Cortex of kidney (tissue), 1 donor: ENCODE data around the gene OR1S2.
"Not testable (repeated sequence)": the region's sequence is repeated elsewhere in the genome, so short reads cannot be mapped to it uniquely, and the experiment has no call there.

Experiments used
- DNase-seq: peaks from one replicate; lab custom pipeline; 2025; lab: John Stamatoyannopoulos, UW

Gene OR1S2, protein sequence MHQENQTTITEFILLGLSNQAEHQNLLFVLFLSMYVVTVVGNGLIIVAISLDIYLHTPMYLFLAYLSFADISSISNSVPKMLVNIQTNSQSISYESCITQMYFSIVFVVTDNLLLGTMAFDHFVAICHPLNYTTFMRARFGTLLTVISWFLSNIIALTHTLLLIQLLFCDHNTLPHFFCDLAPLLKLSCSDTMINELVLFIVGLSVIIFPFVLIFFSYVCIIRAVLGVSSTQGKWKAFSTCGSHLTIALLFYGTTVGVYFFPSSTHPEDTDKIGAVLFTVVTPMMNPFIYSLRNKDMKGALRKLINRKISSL

DNA sequence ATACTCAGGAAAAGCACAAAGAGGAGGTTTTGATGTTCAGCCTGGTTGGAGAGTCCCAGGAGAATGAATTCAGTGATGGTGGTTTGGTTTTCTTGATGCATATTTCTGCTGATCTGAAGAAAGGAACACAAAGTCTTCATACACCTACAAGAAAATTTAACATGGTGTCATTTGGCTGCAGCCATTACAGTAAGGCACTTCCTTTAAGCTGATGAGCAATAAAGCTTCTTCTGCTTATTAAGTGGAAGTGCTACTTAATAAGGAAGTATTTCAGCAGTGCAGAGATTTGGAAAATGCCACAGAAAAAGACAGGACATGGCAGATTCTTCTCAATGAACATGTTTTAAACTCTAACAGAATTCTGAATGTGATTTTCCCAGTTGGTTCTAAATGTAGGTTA is at the start of gene OR1S2:
OR1S2 (minus strand) TSS at position 101 of the 400 bp plus-strand sequence; CDS start at position 101, 0 bp downstream.
- DNase-seq = no peak

DNA sequence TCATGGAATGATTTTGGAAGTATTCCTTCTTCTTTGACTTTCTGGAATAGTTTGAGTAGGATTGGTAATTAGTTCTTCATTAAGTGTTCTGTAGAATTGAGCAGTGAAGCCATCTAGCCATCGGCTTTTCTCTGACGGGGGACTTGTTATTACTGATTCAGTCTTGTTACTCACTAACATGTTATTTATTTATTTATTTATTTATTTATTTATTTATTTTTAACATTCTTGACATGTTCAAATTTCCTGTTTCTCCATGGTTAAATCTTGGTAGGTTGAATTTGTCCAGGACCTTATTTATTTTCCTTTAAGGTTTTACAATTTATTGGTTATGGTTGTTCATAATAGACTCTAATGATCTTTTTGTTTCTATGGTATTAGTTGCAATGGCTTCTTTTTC is 40.0 kb upstream of the OR1S2 start:
- no peak for DNase-seq

DNA sequence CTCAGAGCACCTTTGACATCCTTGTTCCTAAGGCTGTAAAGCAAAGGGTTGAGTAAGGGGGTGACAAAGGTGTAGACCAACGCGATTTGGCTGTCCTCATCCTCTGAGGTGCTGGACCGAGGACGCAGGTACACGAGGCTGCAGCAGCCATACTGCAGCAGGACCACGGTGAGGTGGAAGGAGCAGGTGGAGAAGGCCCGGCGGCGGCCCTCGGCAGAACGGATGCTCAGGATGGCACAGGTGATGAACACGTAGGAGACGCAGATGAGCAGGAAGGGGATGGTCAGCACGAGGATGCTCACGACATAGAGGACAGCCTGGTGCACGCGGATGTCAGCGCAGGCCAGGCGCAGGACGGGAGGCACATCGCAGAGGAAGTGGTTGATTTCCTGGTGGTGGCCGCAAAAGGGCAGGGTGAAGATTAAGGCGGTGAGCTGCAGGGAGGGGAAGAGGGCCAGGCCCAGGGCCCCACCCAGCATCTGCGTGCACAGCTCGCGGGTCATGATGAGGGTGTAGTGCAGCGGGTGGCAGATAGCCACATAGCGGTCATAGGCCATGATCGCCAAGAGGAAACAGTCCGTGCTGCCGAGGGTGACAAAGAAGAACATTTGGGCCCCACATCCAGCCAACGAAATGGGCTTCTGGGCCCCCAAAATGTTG is 24.1 kb upstream of the OR1S2 start:
- no peak for DNase-seq

DNA sequence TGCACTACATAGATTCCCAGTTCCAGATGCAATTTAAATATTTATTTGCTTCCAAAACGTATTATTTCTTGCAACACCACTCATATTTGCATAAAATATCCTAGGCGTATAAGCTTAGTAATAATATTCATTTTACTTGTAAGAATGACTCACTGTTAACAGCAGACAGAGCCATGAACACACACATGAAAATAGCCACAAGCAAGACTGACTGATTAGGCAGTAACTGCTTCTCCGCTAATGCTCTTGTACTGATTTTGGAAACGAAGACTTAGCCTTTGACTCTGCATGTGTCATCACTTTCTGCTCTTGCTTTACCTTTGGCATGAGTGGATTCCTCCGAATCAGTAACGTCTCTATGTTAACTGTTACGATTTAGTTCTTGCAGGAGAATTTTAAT is 18.8 kb upstream of the OR1S2 start:
- no peak for DNase-seq

DNA sequence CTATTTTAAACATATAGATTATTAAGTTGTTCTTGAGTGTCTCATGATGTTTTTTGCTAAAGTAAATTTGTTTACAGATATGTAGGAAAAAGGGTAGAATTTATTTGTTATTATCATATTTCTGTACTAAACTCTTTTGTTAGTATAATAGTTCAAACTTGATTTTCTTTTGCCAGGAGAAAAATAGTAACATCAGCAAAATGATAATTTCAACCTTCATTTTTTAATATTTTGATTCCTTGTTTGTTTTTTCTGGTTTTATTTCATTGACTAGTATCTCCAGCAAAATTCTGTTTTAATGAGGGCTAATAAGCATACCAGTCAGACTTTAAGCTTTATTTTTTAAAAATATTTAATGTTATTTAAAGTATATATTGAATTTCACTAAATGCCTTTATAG is 12.5 kb upstream of the OR1S2 start:
- DNase-seq = no peak

DNA sequence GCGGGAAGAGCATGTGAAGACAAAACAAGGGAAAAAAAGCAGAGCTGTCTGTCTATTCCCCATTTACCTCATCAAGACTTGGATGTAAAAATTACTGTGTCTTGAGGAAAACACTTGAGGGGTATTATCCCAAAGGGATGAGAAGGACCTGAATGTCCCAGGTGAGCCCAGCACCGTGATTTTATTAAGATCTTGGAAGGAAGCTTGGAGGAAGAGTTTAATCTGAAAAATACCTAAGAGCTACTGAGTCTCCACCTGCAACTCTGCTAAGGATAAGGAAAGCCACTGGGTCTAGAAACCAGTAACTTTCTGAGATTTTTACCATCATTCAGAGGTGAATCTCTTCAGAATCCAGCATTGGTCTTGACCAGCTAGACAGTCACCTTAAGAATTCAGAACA is 8.5 kb upstream of the OR1S2 start, which contains the start of gene OR1S1:
OR1S1 (plus strand) TSS at position 301 of the 400 bp plus-strand sequence.
- DNase-seq = not testable (repeated sequence)

DNA sequence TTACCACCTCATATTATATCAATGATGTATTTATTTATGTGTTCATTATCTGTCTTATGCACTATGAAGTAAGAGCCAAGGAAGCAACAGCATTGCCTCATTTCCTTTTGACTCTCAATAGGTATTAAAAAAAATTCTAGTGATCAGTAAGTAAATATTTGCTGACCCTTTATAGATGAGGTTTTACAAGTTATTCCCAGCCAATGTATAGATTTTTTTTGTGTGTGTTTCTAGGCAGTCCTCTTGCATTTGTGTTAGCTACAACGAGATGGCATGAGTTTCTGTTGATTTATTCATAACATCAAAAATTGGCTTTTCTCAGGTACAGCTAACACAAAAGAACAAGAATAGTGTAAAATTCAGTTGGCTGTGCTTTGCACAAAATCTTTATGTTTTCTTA is 4.7 kb downstream of the OR1S2 start:
- no peak for DNase-seq

DNA sequence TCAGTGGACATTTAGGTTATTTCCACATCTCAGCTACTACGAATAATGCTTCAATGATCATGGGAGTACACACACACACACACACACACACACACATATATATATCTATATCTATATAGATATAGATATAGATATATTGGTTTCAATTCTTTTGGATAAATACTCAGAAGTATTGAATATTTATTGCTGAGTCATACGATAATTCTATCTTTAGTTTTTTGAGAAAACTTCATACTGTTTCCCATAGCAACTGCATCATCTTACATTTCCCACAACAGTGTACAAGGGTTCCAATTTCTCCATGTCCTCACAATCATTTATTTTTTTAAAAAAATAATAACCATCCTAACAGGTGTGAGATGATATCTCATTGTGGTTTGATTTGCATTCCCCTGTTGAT is 8.0 kb downstream of the OR1S2 start:
- DNase-seq = no peak

DNA sequence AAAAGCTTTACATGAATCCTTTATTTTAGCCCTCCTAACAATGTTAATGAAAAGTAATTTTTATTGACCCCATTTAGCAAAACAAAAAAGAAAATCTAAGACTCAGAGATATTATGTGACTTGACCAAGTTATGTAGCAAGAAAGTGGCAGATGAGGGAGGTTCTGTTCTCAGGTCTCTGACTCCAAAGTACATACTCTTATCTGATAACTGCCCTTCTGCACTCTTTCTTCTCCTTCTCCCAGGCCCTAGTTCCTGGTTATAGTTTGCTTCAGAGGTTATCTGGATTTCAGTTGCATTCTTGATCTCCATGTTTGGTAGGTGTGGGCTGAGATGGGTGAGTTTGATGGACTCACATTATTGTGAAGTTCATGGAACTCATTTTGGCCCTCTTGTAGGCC is 10.6 kb downstream of the OR1S2 start:
- DNase-seq = no peak

DNA sequence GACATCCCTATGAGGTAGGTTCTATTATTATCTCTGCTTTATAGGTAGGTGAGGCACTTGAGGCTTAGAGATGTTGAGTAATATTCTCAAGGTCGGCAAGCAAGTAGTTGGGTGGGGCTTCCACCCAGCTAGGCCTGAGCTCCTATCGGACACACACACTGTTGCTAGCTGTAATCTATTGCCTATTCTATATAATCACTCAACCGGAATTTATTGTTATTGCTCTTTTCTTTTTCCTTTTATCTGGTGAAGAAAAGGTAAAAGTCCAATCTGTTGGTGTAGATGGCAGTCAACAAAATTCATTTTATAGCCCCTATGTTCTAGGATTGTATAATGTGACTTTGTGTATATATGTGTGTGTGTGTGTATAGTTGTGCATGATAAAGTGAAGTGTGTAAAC is 11.7 kb downstream of the OR1S2 start:
- DNase-seq = no peak

DNA sequence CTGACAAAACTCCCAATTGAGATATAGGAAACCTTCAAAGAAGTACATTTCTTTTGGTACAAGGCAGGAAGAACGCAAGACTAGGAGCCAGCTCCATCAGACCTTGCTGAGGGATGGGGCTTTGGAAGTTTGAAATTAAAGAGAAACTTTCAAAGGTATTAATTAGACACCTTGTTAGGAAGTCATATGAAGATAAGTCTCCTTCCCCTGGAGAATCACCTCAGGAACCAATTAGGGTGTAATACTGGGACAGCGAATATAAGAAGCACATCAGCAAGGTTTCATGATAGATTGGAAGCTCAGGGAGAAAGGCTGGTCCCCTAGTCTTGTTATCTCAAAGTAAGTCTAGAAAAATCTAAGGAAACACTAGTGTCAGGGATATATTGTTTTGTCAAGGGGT is 15.2 kb downstream of the OR1S2 start, which contains the start of gene OR9Q2:
OR9Q2 (plus strand) TSS at position 301 of the 400 bp plus-strand sequence. CDS start 1,421 bp downstream, outside the sequence.
- no peak for DNase-seq

DNA sequence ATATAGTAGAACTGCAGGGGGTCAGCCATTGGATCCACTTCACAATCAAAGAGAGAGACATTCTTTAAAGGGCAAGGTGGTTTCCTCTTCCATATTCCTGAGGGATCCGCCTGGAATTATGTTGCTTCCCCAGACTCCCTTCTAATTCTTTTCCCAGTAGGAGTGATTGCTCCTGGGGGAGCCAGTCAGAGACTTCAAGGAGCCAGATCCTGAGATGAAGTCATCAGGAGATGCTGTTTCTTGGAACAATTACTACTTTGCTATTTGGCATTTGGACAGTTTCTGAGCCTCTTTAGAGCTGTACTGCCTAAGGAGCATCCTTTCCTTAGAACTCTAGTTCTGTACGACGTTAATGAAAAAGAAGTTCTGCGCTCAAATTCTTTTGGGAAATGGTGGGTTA is 17.0 kb downstream of the OR1S2 start:
- DNase-seq = no peak

DNA sequence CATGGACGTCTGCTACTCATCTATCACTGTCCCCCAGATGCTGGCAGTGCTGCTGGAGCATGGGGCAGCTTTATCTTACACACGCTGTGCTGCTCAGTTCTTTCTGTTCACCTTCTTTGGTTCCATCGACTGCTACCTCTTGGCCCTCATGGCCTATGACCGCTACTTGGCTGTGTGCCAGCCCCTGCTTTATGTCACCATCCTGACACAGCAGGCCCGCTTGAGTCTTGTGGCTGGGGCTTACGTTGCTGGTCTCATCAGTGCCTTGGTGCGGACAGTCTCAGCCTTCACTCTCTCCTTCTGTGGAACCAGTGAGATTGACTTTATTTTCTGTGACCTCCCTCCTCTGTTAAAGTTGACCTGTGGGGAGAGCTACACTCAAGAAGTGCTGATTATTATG is 24.3 kb downstream of the OR1S2 start:
- no peak for DNase-seq

DNA sequence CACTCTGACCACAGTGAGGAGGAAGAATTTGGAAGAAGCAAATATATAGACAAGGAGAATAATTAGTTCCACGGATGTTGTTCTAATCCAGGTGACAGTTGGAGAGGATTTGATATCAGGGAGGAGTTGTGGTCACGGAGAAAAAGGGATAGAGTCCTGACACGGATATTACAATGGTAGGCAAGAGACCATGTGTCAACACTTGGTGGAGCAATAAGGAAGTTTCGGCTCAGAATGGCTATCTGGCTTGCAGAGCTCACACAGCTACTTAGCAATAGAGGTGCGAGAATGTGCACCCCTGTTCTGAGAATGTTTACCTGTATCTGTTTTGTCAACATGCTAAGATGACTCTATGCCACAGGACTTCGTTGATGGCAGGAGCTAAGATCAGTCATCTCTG is 25.5 kb downstream of the OR1S2 start:
- DNase-seq = no peak

DNA sequence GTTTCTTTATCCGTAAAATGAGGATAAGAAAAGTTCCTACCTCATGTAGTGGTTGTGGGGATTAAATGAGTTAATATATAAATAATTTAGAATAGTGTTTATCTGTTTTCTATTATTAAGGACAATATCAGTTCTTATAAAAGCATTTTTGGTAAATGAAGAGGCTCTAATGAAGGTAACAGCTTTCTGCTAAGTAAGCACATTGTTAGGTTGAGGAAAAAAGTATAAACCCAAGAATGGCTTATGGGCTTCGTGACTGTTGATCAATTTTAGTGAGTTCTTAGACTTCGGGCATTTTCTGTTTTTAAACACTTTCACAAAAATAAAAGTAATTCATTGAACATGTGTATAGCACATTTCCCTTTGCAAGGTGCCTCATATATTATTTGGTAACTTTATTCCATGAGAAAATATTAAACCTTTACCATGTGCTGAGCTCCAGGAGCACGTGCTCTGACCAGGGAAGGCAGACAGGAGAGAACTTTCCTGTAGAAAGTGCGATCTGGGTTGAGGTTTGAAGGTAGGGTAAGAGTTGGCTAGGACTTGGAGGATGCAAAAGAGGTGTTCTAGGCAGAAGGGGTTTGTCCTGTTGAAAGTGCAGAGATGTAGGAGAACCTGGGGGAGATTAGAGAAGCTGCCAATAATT is 26.4 kb downstream of the OR1S2 start:
- no peak for DNase-seq

DNA sequence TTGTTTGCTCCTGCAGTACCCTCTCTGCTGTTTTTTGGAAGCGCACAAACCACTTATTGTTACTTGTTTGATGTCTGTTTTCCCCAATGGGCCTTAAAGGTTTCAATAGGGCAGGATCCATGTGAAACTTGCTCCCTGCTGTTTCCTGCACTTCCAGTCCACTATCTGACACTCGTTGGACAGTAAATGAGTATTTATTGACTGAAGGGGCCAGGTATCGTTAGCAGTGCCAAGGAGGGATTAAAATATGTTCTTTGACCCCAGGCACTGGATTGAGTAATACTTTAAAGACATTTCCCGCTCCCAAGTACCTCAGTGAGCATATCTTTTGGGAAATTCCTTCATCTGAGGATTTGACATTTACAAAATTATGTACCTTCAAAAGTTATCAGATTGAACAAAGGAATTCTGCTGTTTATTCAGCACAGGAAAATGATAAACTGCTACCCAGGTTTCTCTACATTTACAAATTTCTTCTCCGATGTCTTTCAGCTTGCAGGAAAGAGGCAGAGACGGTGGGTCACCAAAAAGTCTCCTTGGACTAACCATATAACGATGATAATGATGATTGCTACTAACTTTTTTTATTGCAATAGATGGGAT is 38.3 kb downstream of the OR1S2 start:
- DNase-seq = no peak

DNA sequence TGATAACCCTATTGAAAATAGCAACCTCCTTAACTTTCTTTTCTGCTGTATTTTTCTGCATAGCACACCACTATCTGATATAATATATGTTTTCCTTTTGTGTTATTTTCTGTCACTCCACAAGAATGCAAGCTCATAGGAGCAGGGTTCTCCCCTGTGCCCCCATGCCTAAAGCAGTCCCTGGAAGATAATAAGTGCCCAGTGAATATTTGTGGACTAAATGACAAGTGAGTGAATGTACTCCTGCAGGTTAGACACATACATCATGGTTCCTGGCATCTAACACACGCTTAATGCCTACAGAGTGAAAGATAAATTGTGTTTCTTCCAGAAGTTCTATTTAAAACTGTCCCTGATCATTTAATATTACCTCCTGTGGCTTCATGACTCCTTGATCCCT is 39.0 kb downstream of the OR1S2 start:
- no peak for DNase-seq

DNA sequence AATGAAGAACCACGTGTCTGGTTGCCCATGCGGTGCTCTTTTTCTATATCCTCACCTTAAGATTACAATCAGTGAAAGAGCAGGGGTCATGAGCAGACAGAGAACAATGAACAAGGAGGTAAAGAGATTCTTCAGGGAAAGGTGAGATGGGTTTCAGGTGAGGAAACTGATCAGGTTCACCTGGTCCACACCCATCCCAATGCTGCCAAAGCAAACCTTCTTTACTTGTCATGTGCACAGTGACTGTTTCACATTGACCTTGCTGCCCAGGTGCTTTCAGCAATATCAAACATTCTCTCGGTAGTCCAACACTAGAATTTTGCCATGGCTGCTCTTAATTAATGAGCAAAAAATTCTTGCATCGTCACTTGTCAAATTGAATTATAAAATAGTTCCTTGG is 39.6 kb downstream of the OR1S2 start:
- no peak for DNase-seq
